DOHH2 (cell line): ENCODE measurements around the gene AMZ1.

Experiments used
- CTCF ChIP-seq: fragments of 200-600 bp; sonication (generic); IDR thresholded peaks from one replicate; pipeline ENCODE4 v1.5.1; 2014; ENCODE audit warnings: antibody characterized with exemption, mild to moderate bottlenecking, low read depth, low read length; ENCODE audit not compliant: poor library complexity, severe bottlenecking
- EZH2phosphoT487 ChIP-seq: fragments of 200-600 bp; sonication (generic); IDR thresholded peaks from 2 replicates; pipeline ENCODE4 v1.6.1; 2017; ENCODE audit warnings: borderline replicate concordance, mild to moderate bottlenecking, antibody characterized with exemption, low read length, moderate library complexity, mixed read lengths

GRCh38 chr7:2687338-2687869, 598 bp upstream of the AMZ1 start:
- no peak for TF ChIP-seq EZH2phosphoT487
- TF ChIP-seq CTCF: no peak
